ENCODE measurements around the gene GUCA1A. TPM values are rescaled to one million over a fixed set of nuclear protein-coding genes. Genes with fewer than 3 reads are reported as not detected.
"Not testable (repeated sequence)": the region's sequence is repeated elsewhere in the genome, so short reads cannot be mapped to it uniquely, and the experiment has no call there.

The GUCA1A gene
- total RNA-seq, 1 donor = not detected

DNA sequence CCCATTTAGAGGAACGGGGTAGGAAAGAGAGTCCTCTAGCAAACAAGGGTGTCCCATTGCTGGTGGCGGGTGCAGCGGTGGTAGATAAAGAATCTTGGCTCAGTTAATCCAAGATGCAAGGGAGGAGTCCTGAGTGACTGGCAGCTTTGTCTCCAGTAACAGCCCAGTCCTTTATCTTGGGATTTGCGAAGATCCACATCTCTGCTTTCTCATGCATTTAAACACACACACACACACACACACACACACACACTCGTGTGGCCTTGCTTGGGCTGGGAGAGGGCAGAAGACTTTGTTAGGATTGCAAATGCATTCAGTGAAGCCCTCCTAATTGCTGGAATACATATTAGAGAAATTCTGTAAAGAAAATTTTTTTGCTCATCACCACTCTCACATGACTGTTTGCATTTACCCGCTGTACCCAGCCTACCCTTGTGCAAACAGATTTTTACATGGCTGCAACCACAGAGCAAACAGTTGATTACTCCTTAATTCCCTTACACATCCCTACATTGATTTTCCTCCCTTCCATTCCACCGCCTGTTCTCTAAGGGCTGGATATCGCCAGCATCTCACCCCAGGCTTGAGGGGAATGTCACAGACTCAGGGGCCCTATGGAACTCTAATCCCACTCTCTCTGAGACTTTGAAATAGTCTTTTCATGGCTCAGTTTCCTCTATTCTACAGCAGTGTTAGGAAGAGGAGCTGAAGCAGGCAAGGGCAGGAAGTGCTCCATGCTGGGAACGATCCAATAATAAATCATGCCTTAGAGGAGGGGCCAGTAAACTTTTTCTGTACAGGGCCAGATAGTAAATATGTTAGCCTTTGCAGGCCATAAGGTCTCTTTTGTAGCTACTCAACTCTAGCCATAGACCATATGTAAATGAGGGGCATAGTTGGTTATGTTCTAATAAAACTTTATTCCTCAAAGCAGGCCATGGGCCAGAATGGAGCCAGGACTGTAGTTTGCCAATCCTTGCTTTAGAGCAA is 34.2 kb upstream of the GUCA1A start:
- Histone ChIP-seq H3K9me3 (ENCODE audit: low read depth, low read length) (no peaks in the 10 kb centered on the region), H3K4me3 (ENCODE audit: low read length) (no peak overlapping the region), H3K27me3 (ENCODE audit: insufficient read depth, low read length) (peaks cover 28% of the 10 kb centered on the region), H3K4me1 (ENCODE audit: insufficient read depth, low read length) (peaks cover 22% of the 10 kb centered on the region)

DNA sequence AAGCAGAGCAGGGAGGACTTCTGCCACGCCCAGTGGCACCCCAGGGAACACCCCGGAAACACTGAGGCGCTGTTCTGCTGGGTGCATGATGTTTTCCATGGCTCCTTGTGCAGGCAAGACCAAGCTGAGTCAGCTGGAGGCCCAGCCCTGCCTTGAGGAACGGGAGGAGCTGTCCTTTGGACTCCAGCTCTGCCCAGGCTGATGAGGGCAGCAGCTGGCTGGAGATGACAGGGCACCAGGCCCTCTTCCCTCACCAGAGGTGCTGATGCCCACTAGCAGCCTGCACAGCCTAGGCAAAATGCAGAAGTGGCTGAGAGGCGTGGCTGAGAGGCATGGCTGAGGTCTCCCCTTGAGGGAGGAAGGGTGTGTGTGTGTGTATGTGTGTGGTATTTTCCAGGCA is 33.1 kb upstream of the GUCA1A start:
- Histone ChIP-seq H3K9me3 (ENCODE audit: low read depth, low read length) (no peaks in the 10 kb centered on the region), H3K27me3 (ENCODE audit: insufficient read depth, low read length) (peaks cover 28% of the 10 kb centered on the region), H3K4me3 (ENCODE audit: low read length) (no peak overlapping the region), H3K4me1 (ENCODE audit: insufficient read depth, low read length) (peaks cover 22% of the 10 kb centered on the region)

DNA sequence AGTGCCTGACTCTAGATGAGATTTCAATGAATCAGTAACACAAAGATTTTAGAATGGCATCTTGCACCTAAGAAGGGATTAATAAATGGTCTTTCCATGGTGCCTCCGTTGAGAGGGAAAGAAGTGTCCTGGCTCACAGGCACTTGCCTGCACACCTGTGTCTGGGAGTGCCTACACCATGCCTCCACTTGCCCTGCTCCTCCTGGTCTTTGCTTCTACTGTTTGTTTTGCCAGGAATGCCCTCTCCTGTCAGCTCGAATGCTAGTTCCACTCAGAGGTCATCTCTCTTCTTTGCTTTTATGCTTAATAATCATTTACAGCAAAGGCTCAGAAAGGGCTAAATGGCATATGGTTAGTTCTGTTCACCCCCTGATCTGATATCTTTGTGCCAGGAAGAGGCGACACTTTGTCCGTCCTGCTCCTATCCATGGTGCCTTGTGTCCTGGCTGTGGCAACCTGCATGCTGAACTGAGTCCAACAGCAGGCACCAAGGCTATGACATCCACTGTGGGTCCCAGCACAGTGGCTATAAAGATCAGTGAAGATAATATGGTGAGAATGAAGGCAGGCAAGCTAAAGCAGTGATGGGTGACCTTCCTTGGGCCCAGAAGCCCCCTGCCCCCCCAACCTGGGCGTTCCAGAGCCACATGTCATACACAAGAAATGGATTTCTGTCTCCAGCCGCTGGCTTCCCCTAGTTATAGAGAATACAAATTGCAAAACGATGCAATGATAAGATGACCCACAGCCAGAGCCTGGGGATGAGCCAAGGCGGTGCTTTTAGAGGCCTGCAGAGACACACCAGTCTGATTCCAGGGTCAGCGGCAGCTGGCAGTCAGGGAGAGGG is 32.2 kb upstream of the GUCA1A start:
- peaks cover 28% of the 10 kb centered on the region for H3K27me3 ChIP-seq (ENCODE audit: insufficient read depth, low read length)
- H3K4me1 ChIP-seq (ENCODE audit: insufficient read depth, low read length) = peaks cover 22% of the 10 kb centered on the region
- H3K9me3 ChIP-seq (ENCODE audit: low read depth, low read length) = no peaks in the 10 kb centered on the region
- no peak overlapping the region for H3K4me3 ChIP-seq (ENCODE audit: low read length)

DNA sequence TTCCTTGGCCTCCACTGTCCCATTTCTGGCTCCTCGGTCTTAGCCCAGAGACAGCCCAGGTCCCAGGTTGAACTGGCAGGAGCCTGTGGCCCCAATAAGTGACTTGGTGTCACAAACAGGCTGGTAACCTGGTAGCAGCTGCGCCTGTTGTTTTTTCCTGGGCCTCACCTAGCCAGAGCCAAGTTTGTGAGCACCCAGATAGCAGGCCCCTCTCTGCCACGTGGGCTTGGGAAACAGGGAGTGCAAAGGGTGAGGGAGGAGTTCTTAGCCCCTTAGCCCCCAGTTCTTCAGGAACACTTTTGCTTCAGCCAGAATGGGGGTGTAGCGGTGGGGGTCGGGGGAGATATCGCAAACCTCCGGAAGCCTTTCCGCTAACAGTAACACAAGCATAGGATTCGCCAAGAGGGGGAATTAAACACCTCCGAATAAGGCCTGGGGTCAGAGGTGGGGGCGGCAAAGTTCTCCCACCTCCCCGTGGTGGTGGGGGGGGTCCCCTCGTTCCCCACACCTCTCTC is 31.5 kb upstream of the GUCA1A start:
- H3K4me3 ChIP-seq (ENCODE audit: low read length) = no peak overlapping the region
- peaks cover 22% of the 10 kb centered on the region for H3K4me1 ChIP-seq (ENCODE audit: insufficient read depth, low read length)
- peaks cover 28% of the 10 kb centered on the region for H3K27me3 ChIP-seq (ENCODE audit: insufficient read depth, low read length)
- H3K9me3 ChIP-seq (ENCODE audit: low read depth, low read length) = no peaks in the 10 kb centered on the region

DNA sequence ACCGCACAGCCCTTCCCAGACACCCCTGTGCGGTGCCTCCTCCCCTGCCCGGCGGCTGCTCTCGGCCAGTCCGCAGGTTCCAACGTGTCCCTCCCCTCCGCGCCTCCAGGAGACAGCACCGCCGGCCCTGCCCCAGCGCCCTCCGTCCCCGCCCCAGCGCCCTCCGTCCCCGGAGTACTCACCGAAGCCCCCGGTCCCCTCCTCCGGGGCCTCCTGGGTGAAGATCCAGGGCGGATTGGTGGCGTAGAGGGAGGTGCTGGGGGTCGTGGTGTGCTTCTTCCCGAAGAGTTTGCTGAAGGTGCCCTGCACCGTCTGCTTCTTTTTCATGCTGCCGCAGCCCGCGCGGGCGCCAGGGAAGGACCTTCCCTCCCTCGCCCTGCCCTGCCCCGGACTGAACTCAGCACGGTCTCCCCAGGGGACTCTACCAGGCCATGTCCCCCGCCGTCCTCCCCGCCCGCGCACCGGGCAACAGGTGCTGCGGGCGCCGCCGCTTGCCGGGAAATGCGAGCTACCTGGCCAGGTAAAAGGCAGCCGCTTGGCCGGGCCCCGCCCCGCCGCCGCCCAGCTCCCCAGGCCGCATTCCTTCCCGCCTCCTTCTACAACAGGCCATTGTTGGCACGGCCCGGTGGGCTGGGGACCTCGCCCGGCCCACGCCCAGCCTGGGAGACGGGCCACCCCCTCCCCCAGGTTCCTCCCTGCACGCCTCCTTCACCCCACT is 30.9 kb upstream of the GUCA1A start, which contains the start of gene C6orf132:
Gene C6orf132 (minus strand): TSS at position 503 of the 718 bp plus-strand sequence. CDS start 176 bp downstream, at position 327.
- Histone ChIP-seq H3K4me1 (ENCODE audit: insufficient read depth, low read length) (peaks cover 22% of the 10 kb centered on the region), H3K9me3 (ENCODE audit: low read depth, low read length) (no peaks in the 10 kb centered on the region), H3K27me3 (ENCODE audit: insufficient read depth, low read length) (peaks cover 28% of the 10 kb centered on the region), H3K4me3 (ENCODE audit: low read length) (no peak within 1 kb of the TSS)

DNA sequence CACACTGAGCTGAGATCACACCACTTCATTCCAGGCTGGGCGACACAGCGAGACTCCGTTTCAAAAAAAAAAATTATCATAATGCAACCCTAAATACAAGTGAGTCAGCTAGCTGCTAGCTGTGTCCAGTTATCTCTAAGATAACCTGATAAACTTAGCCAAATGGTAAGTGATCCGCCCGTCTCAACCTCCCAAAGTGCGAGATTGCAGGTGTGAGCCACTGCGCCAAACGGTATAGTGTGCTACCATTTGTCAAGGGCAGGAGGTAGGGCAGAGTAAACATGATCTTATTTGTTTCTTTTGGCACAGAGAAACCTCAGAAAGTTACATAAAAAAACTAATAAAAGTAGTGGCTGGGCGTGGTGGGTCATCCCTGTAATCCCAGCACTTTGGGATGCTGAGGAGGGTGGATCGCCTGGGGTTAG is 26.0 kb upstream of the GUCA1A start:
- Histone ChIP-seq H3K9me3 (ENCODE audit: low read depth, low read length) (no peaks in the 10 kb centered on the region), H3K4me3 (ENCODE audit: low read length) (no peak overlapping the region), H3K4me1 (ENCODE audit: insufficient read depth, low read length) (peaks cover 8% of the 10 kb centered on the region), H3K27me3 (ENCODE audit: insufficient read depth, low read length) (peaks cover 17% of the 10 kb centered on the region)

DNA sequence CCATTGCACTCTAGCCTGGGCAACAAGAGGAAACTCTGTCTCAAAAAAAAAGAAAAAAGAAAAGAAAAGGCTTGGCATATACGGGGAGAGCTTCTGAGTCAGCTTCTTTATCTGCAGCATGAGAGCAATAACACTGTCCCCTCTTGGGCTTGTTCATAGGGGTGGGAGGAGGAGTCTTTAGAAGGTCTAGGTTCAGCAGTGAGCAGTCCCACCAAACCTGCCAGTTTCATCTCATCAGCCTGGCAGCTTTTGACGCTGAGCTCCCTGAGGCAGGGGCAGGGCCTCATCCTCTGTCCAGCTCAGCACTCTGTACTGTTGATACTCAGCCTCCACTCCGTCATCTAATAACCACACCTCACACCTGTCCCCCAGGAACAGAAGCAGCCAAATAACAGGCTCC is 25.1 kb upstream of the GUCA1A start:
- Histone ChIP-seq H3K4me1 (ENCODE audit: insufficient read depth, low read length) (no peaks in the 10 kb centered on the region), H3K27me3 (ENCODE audit: insufficient read depth, low read length) (peaks cover 8% of the 10 kb centered on the region), H3K4me3 (ENCODE audit: low read length) (no peak overlapping the region), H3K9me3 (ENCODE audit: low read depth, low read length) (no peaks in the 10 kb centered on the region)

DNA sequence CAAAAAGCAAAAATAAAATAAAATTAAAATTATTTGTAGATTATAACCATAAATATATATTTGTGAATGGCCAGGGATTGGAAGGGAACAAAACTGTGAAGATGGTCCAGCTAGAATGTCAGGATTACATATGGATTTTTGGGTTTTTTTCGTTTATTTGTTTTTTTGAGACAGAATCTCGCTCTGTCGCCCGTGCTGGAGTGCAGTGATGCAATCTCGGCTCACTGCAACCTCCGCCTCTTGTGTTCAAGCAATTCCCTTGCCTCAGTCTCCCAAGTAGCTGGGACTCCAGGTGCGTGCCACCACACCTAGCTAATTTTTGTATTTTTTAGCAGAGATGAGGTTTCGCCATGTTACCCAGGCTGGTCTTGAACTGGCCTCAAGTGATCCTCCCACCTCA is 22.9 kb upstream of the GUCA1A start:
- H3K4me3 ChIP-seq (ENCODE audit: low read length) = no peak overlapping the region
- no peaks in the 10 kb centered on the region for H3K9me3 ChIP-seq (ENCODE audit: low read depth, low read length)
- no peaks in the 10 kb centered on the region for H3K27me3 ChIP-seq (ENCODE audit: insufficient read depth, low read length)
- H3K4me1 ChIP-seq (ENCODE audit: insufficient read depth, low read length) = no peaks in the 10 kb centered on the region

DNA sequence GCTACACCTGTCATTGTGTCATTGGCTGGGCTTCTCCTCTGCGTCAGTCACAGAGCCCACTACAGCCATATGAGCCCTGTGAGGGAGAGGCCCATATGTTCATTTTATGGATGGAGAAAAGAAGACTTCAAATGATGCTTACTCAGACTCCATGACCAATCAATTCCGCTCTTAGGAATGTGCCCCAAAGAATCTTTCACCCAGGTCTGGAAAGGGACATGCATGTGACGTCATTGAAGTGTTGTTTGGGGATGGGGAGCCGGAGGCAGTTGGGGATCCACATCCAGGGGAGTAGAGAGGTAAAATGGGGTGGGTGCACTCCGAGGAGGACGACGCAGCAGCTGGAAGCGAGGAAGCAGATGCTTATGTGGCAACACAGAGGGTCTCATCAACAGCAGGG is 21.1 kb upstream of the GUCA1A start:
- no peaks in the 10 kb centered on the region for H3K9me3 ChIP-seq (ENCODE audit: low read depth, low read length)
- H3K4me3 ChIP-seq (ENCODE audit: low read length) = no peak overlapping the region
- H3K4me1 ChIP-seq (ENCODE audit: insufficient read depth, low read length) = no peaks in the 10 kb centered on the region
- H3K27me3 ChIP-seq (ENCODE audit: insufficient read depth, low read length) = no peaks in the 10 kb centered on the region

DNA sequence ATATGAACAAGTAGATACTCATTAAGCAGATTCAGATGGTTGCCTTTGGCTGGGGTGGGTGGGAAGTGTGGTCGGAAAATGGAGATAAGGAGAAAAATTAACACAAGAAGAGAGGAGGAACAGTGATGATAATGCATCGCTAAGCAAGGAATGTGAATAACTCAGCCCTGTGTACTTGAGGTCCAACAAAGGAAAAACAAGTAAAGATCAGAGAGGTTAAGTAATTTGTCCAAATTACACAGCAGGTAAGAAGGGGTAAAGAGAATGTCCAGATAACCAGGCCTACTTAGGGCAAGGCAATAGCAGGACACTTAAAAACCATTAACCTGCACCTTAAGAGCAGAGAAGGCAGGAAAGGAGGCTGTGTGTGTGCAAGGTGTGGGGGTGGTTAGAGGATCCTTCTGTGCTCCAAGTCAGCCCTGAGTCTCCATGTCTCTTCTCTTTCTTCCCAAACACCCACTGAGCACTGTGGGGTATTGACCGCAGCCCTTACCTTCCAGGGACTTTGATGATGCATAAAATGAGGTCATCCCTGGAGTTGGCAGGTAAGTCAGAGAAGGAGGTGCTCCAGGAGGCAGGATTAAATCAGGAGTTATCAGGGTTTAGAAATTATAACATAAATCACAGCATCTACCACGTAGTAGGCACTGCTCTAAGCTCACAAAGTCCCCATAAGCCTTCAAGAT is 20.5 kb upstream of the GUCA1A start:
- not testable (repeated sequence) for H3K4me3 ChIP-seq (ENCODE audit: low read length); H3K4me1 ChIP-seq (ENCODE audit: insufficient read depth, low read length); H3K9me3 ChIP-seq (ENCODE audit: low read depth, low read length); H3K27me3 ChIP-seq (ENCODE audit: insufficient read depth, low read length)

DNA sequence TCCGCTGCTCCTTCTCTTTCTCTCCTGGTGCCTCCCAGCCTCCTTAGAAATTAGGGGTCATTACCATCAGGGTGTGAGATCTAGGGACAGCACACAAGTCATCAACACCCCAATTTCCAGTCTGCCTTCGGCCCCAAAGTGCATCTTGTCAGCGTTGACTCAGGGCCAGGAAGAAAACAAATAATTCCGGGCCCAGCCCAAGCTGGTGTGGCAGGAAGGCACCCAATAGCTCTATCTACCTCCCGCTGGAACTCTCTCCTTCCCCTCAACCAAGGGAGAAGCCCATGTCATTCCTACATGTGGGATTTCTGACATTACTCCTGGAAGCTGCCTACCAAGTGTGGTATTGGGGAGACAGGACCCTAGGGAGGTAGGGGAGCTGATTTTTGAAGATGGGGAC is 19.2 kb upstream of the GUCA1A start:
- Histone ChIP-seq H3K27me3 (ENCODE audit: insufficient read depth, low read length) (no peaks in the 10 kb centered on the region), H3K4me1 (ENCODE audit: insufficient read depth, low read length) (no peaks in the 10 kb centered on the region), H3K4me3 (ENCODE audit: low read length) (no peak overlapping the region), H3K9me3 (ENCODE audit: low read depth, low read length) (no peaks in the 10 kb centered on the region)

DNA sequence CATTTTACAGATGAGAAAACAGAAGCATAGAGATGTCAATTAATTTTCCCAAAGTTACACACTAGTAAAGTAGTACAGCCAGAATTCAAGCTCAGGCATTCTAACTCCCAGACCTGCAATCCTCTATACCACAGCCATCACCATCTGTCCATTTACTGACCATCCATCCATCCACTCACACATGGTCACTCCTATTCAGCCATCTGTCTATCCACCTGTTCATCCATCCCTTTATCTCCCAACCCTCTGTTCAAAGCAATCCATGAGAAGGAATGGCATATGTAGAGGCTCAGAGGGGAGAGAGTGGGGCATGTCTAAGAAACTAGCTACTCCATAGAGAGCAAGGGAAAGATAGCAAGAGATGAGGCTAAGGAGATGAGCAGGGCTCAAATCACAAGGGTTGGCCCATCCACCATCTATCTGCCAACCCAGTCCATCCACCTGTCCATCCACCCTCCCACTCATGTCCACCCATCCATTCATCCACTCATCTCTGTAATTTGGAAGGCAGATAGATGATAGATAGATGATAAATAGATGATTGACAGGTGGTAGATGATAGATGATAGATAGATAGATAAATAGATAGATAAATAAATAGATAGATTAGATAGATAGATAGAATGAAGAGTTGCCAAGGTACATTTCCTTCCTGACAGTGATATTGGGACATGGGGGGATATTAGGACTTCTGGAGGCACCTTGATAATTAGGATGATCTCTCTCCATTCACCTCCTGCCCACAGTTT is 18.5 kb upstream of the GUCA1A start:
- H3K9me3 ChIP-seq (ENCODE audit: low read depth, low read length) = no peaks in the 10 kb centered on the region
- no peak overlapping the region for H3K4me3 ChIP-seq (ENCODE audit: low read length)
- H3K4me1 ChIP-seq (ENCODE audit: insufficient read depth, low read length) = no peaks in the 10 kb centered on the region
- no peaks in the 10 kb centered on the region for H3K27me3 ChIP-seq (ENCODE audit: insufficient read depth, low read length)

DNA sequence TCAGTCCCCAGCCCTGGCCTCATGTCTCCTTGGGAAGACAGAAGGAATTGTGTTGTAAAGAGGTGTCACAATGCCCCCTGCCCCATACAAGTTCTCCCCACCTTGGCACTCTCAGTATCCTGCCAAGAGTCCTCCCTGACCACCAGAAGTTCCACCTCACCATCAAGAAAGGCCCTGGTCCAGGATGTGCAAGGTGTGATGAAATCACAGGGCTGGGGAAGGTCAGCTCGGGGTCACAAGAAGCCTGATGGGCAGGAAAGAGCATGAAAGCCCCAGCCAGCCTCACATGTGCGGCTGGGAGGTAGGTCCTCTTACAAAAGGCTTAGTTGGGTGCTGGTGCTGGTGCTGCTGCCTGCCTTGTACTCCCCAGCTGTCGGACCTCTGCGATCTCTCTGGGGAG is 17.9 kb upstream of the GUCA1A start:
- H3K27me3 ChIP-seq (ENCODE audit: insufficient read depth, low read length) = no peaks in the 10 kb centered on the region
- no peaks in the 10 kb centered on the region for H3K9me3 ChIP-seq (ENCODE audit: low read depth, low read length)
- H3K4me3 ChIP-seq (ENCODE audit: low read length) = no peak overlapping the region

More for the DNA sequence above, 17.9 kb upstream of the GUCA1A start:
- no peaks in the 10 kb centered on the region for H3K4me1 ChIP-seq (ENCODE audit: insufficient read depth, low read length)

All from mononuclear cell (primary cell).